Measurements from ENCODE around the gene SAMD11.

SAMD11 gene

GRCh38 chr1:941588-942383 lies 18.1 kb downstream of the SAMD11 start:
- Histone ChIP-seq H3K4me3 (replicated peaks; ENCODE audit: insufficient read depth, low read length) (no peak overlapping the region), H3K27me3 (ENCODE audit: insufficient read depth, poor library complexity, severe bottlenecking) (peaks cover 25% of the 10 kb centered on the region), H3K27ac (replicated peaks) (no peak overlapping the region)
- DNase-seq (ENCODE audit: low read depth in 1 of 2, low spot score in 1 of 2): peak in 1 of 2 experiments; percentile 39
- TF ChIP-seq, protein P1, sequence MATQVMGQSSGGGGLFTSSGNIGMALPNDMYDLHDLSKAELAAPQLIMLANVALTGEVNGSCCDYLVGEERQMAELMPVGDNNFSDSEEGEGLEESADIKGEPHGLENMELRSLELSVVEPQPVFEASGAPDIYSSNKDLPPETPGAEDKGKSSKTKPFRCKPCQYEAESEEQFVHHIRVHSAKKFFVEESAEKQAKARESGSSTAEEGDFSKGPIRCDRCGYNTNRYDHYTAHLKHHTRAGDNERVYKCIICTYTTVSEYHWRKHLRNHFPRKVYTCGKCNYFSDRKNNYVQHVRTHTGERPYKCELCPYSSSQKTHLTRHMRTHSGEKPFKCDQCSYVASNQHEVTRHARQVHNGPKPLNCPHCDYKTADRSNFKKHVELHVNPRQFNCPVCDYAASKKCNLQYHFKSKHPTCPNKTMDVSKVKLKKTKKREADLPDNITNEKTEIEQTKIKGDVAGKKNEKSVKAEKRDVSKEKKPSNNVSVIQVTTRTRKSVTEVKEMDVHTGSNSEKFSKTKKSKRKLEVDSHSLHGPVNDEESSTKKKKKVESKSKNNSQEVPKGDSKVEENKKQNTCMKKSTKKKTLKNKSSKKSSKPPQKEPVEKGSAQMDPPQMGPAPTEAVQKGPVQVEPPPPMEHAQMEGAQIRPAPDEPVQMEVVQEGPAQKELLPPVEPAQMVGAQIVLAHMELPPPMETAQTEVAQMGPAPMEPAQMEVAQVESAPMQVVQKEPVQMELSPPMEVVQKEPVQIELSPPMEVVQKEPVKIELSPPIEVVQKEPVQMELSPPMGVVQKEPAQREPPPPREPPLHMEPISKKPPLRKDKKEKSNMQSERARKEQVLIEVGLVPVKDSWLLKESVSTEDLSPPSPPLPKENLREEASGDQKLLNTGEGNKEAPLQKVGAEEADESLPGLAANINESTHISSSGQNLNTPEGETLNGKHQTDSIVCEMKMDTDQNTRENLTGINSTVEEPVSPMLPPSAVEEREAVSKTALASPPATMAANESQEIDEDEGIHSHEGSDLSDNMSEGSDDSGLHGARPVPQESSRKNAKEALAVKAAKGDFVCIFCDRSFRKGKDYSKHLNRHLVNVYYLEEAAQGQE (IDR thresholded peaks at IDR 0.05; ENCODE audit: insufficient replicate concordance, low read depth): no peak

GRCh38 chr1:942411-942821 lies 18.7 kb downstream of the SAMD11 start:
- DNase-seq (ENCODE audit: low read depth in 1 of 2, low spot score in 1 of 2): no peak

DNA sequence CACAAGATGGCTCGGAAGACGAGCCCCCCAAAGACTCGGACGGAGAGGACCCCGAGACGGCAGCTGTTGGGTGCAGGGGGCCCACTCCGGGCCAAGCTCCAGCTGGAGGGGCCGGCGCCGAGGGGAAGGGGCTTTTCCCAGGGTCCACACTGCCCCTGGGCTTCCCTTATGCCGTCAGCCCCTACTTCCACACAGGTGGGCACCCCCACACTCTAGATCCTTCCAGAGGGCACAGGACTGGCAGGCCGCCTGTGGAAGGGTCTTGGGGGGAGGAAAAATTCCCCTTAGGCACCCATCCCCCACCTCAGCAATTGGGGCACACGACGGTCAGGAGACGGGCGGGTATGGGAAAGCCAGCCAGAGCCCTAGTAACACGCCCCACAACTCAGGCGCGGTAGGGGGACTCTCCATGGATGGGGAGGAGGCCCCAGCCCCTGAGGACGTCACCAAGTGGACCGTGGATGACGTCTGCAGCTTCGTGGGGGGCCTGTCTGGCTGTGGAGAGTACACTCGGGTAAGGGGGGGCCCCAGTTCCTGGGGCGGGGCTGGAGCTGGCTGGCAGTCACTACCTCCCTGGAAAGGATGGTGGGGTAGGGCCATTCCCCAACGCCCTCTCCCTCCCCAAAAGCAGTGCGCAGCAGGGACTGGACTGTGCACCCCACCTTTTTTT lies 19.3 kb downstream of the SAMD11 start:
- Histone ChIP-seq H3K27me3 (ENCODE audit: insufficient read depth, poor library complexity, severe bottlenecking) (peaks cover 25% of the 10 kb centered on the region), H3K27ac (replicated peaks) (no peak overlapping the region), H3K4me3 (replicated peaks; ENCODE audit: insufficient read depth, low read length) (no peak overlapping the region)
- TF ChIP-seq, protein P2, sequence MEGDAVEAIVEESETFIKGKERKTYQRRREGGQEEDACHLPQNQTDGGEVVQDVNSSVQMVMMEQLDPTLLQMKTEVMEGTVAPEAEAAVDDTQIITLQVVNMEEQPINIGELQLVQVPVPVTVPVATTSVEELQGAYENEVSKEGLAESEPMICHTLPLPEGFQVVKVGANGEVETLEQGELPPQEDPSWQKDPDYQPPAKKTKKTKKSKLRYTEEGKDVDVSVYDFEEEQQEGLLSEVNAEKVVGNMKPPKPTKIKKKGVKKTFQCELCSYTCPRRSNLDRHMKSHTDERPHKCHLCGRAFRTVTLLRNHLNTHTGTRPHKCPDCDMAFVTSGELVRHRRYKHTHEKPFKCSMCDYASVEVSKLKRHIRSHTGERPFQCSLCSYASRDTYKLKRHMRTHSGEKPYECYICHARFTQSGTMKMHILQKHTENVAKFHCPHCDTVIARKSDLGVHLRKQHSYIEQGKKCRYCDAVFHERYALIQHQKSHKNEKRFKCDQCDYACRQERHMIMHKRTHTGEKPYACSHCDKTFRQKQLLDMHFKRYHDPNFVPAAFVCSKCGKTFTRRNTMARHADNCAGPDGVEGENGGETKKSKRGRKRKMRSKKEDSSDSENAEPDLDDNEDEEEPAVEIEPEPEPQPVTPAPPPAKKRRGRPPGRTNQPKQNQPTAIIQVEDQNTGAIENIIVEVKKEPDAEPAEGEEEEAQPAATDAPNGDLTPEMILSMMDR (IDR thresholded peaks at IDR 0.05; ENCODE audit: insufficient read depth, low read length): no peak
- TF ChIP-seq POLR2AphosphoS5 (IDR thresholded peaks at IDR 0.05; ENCODE audit: low read depth): peak; percentile 65
- DNase-seq (ENCODE audit: low read depth in 1 of 2, low spot score in 1 of 2): no peak

More at GRCh38 chr1:942411-942821, 18.7 kb downstream of the SAMD11 start:
- no peak overlapping the region for H3K27ac ChIP-seq (replicated peaks)
- H3K27me3 ChIP-seq (ENCODE audit: insufficient read depth, poor library complexity, severe bottlenecking): peaks cover 25% of the 10 kb centered on the region
- no peak overlapping the region for H3K4me3 ChIP-seq (replicated peaks; ENCODE audit: insufficient read depth, low read length)
- TF ChIP-seq, protein P1 (IDR thresholded peaks at IDR 0.05; ENCODE audit: insufficient replicate concordance, low read depth): no peak
- TF ChIP-seq, protein P2 (IDR thresholded peaks at IDR 0.05; ENCODE audit: insufficient read depth, low read length): no peak
- TF ChIP-seq POLR2AphosphoS5 (IDR thresholded peaks at IDR 0.05; ENCODE audit: low read depth) (no peak), GABPA (IDR thresholded peaks at IDR 0.05; ENCODE audit: low read depth) (no peak), SPI1 (IDR thresholded peaks at IDR 0.05; ENCODE audit: borderline replicate concordance, low read depth) (no peak)

- Histone ChIP-seq H3K4me3 (replicated peaks; ENCODE audit: insufficient read depth, low read length) (no peak overlapping the region), H3K27me3 (ENCODE audit: insufficient read depth, poor library complexity, severe bottlenecking) (peaks cover 25% of the 10 kb centered on the region), H3K27ac (replicated peaks) (no peak overlapping the region)
- no peak for DNase-seq (ENCODE audit: low read depth in 1 of 2, low spot score in 1 of 2)
- TF ChIP-seq, protein P2 (IDR thresholded peaks at IDR 0.05; ENCODE audit: insufficient read depth, low read length): no peak
- no peak for TF ChIP-seq SPI1 (IDR thresholded peaks at IDR 0.05; ENCODE audit: borderline replicate concordance, low read depth)
- TF ChIP-seq GABPA (IDR thresholded peaks at IDR 0.05; ENCODE audit: low read depth): no peak
- no peak for TF ChIP-seq POLR2AphosphoS5 (IDR thresholded peaks at IDR 0.05; ENCODE audit: low read depth)
- TF ChIP-seq, protein P1 (IDR thresholded peaks at IDR 0.05; ENCODE audit: insufficient replicate concordance, low read depth): no peak
These were observed 20.0 kb downstream of the SAMD11 start for GRCh38 chr1:943545-944340.
